B cell (primary cell): ENCODE results near the gene USP30. TPM values are rescaled to one million over a fixed set of nuclear protein-coding genes. Genes with fewer than 3 reads are reported as not detected.

Experiments
- ATAC-seq: fragments of 200-7000 bp; cut with Tn5 transposase; one replicate; pipeline ENCODE4 v1.10.0; 2021; ENCODE audit warnings: low read depth, mild to moderate bottlenecking, moderate number of reproducible peaks, moderate library complexity
- CTCF ChIA-PET: fragments of 350-600 bp; sonication (Branson Sonifier 250); formaldehyde crosslinking; loops from one replicate; lab custom pipeline; 2021; ENCODE audit warnings: antibody characterized with exemption, inconsistent platforms; lab: Charles Lee
- POLR2A ChIA-PET: fragments of 350-600 bp; sonication (Branson Sonifier 250); formaldehyde crosslinking; loops from one replicate; lab custom pipeline; 2021; ENCODE audit warnings: antibody characterized with exemption; lab: Charles Lee
- DNase-seq: peaks from one replicate; pipeline ENCODE4 v3.0.0; 2013
- H2AFZ ChIP-seq: 2 replicates; pipeline ENCODE4 v1.6.1; 2012; ENCODE audit warnings: mild to moderate bottlenecking, low read depth, low read length; ENCODE audit not compliant: insufficient read depth, poor library complexity, severe bottlenecking
- H3K27ac ChIP-seq, 2 donors: 1 replicate in 1 of 2; 2 replicates in 1 of 2; pipeline ENCODE4 v1.5.1; 2012 to 2013; ENCODE audit warnings: low read length in 2 of 2, mild to moderate bottlenecking in 2 of 2, moderate library complexity in 1 of 2
- H3K27me3 ChIP-seq, 4 experiments: fragments of 200-600 bp in 1 of 4; sonication (generic) in 1 of 4; replicated peaks in 1 of 4; 1 replicate in 2 of 4; 2 replicates in 2 of 4; pipeline versions ENCODE4 v1.6.1 to v1.7.0; 2013 to 2016; ENCODE audit warnings: low read length in 3 of 4, mild to moderate bottlenecking in 2 of 4, mixed read lengths in 1 of 4, moderate library complexity in 1 of 4; ENCODE audit not compliant: insufficient read depth in 4 of 4, control insufficient read depth in 3 of 4; ENCODE audit errors: control extremely low read depth in 1 of 4
- H3K36me3 ChIP-seq, 2 experiments: replicated peaks in 1 of 2; 1 replicate in 1 of 2; 2 replicates in 1 of 2; pipeline versions ENCODE4 v1.6.1 to v1.7.1; 2013; ENCODE audit warnings: low read length in 1 of 2; ENCODE audit not compliant: insufficient read depth in 2 of 2, control insufficient read depth in 1 of 2; ENCODE audit errors: control extremely low read depth in 1 of 2, extremely low read depth in 1 of 2
- H3K4me1 ChIP-seq, 2 donors: fragments of 200-600 bp in 1 of 2; sonication (generic) in 1 of 2; 1 replicate in 1 of 2; 2 replicates in 1 of 2; pipeline versions ENCODE4 v1.5.1 to v1.6.1; 2013 to 2017; ENCODE audit warnings: low read length in 2 of 2; ENCODE audit not compliant: control insufficient read depth in 2 of 2, insufficient read depth in 2 of 2
- H3K4me2 ChIP-seq: replicated peaks from 2 replicates; pipeline ENCODE3; 2012; ENCODE audit warnings: mild to moderate bottlenecking, low read depth, low read length; ENCODE audit not compliant: poor library complexity, severe bottlenecking
- H3K4me3 ChIP-seq, 5 experiments: fragments of 200-600 bp in 1 of 5; sonication (generic) in 1 of 5; 1 replicate in 3 of 5; 2 replicates in 2 of 5; pipeline versions ENCODE4 v1.5.1 to v1.7.0; 2011 to 2016; ENCODE audit warnings: low read length in 4 of 5, mild to moderate bottlenecking in 4 of 5, low read depth in 2 of 5, control low read depth in 1 of 5, moderate library complexity in 1 of 5; ENCODE audit not compliant: insufficient read depth in 1 of 5; ENCODE audit errors: control extremely low read depth in 1 of 5, extremely low read depth in 1 of 5
- H3K79me2 ChIP-seq: fragments of 200-600 bp; sonication (generic); one replicate; pipeline ENCODE4 v1.6.0; 2016; ENCODE audit warnings: low read length; ENCODE audit not compliant: control insufficient read depth, insufficient read depth
- H3K9ac ChIP-seq: fragments of 200-600 bp; sonication (generic); 2 replicates; pipeline ENCODE4 v1.6.1; 2017; ENCODE audit warnings: mild to moderate bottlenecking, low read length, moderate library complexity
- H3K9me3 ChIP-seq, 3 donors: one replicate each; pipeline versions ENCODE4 v1.6.1 to v1.7.1; 2013; ENCODE audit warnings: low read length in 2 of 3; ENCODE audit not compliant: control insufficient read depth in 2 of 3, insufficient read depth in 1 of 3; ENCODE audit errors: control extremely low read depth in 1 of 3
- H4K20me1 ChIP-seq: 2 replicates; pipeline ENCODE4 v1.6.0; 2012; ENCODE audit warnings: mild to moderate bottlenecking, low read length; ENCODE audit not compliant: insufficient read depth, control insufficient read depth, poor library complexity, severe bottlenecking
- H3K27ac Mint-ChIP-seq: one replicate; pipeline ENCODE4 v1.8.0; 2021; ENCODE audit warnings: mixed read lengths
- H3K27me3 Mint-ChIP-seq: one replicate; pipeline ENCODE4 v1.8.0; 2021; ENCODE audit warnings: mixed read lengths
- H3K4me1 Mint-ChIP-seq: one replicate; pipeline ENCODE4 v1.8.0; 2021; ENCODE audit warnings: mixed read lengths
- H3K4me3 Mint-ChIP-seq: one replicate; pipeline ENCODE4 v1.8.0; 2021; ENCODE audit warnings: mixed read lengths
- H3K9me3 Mint-ChIP-seq: one replicate; pipeline ENCODE4 v1.8.0; 2022; ENCODE audit warnings: mixed read lengths; ENCODE audit not compliant: insufficient read depth
- EZH2 ChIP-seq: IDR thresholded peaks from 2 replicates; pipeline ENCODE4 v1.6.1; 2012; ENCODE audit warnings: borderline replicate concordance, low read depth, mild to moderate bottlenecking, moderate library complexity, low read length; ENCODE audit not compliant: insufficient read depth, poor library complexity, severe bottlenecking
- WGBS: methylation state at CpG from one replicate; pipeline ENCODE4 v1.1.5; 2013; ENCODE audit warnings: missing lambda C conversion rate; ENCODE audit not compliant: insufficient coverage; 5-methylcytosine and 5-hydroxymethylcytosine counted together
- intact Hi-C: fragments of 100-400 bp; cut with micrococcal nuclease; formaldehyde crosslinking; loops from one replicate; pipeline ENCODE4 v1.10.0; 2022
- polyA plus RNA-seq: library from polyadenylated mRNA; depleted of rRNA; stranded (reverse); fragments of >200 nt; gene quantifications from 2 replicates; pipeline ENCODE4 v1.2.3, GENCODE V29; 2012
- total RNA-seq, 2 donors: library from RNA; stranded (reverse); fragments of 120-200 nt in 1 of 2; gene quantifications; 1 replicate in 1 of 2; 2 replicates in 1 of 2; pipeline versions ENCODE4 v1.2.3 to v1.2.4, GENCODE V29; 2013 to 2022
- TF ChIP-seq, protein P1 (sequence below): fragments of 200-600 bp; IDR thresholded peaks from one replicate; pipeline ENCODE4 v1.8.0; 2022; ENCODE audit warnings: antibody characterized with exemption, mild to moderate bottlenecking

Gene USP30
- total and polyA plus RNA-seq, 2 donors (not counting 1 experiment from before 2014, with no cell fraction given) = 7.2 to 32.5 TPM

GRCh38 chr12:109131154-109132050 is 79.0 kb downstream of the USP30 start:
- Histone ChIP-seq H3K9ac (no peak overlapping the region), H3K4me3 (no peak overlapping the region), H3K27ac (no peak overlapping the region), H3K4me2 (no peak overlapping the region), H4K20me1 (no peaks in the 10 kb centered on the region), H3K36me3 (no peaks in the 10 kb centered on the region), H3K9me3 (peaks cover 0 to 3% (median 0%) of the 10 kb centered on the region in 3 donors), H3K79me2 (no peaks in the 10 kb centered on the region), H3K4me1 (no peaks in the 10 kb centered on the region), H3K27me3 (no peaks in the 10 kb centered on the region), H2AFZ (no peak overlapping the region)
- H3K27ac Mint-ChIP-seq = no peak overlapping the region
- WGBS = 69% methylated on average over 21 of the region's 24 CpGs
- no peak overlapping the region for H3K4me3 Mint-ChIP-seq
- H3K9me3 Mint-ChIP-seq = no peaks in the 10 kb centered on the region
- ChIA-PET POLR2A (no interaction called here), CTCF (no interaction called here)
- peaks cover 16% of the 10 kb centered on the region for H3K27me3 Mint-ChIP-seq
- H3K4me1 Mint-ChIP-seq = no peaks in the 10 kb centered on the region
- intact Hi-C loops = no loop called here
- ATAC-seq = no peak
- DNase-seq = no peak
- TF ChIP-seq EZH2 = no peak
- TF ChIP-seq, protein P1, sequence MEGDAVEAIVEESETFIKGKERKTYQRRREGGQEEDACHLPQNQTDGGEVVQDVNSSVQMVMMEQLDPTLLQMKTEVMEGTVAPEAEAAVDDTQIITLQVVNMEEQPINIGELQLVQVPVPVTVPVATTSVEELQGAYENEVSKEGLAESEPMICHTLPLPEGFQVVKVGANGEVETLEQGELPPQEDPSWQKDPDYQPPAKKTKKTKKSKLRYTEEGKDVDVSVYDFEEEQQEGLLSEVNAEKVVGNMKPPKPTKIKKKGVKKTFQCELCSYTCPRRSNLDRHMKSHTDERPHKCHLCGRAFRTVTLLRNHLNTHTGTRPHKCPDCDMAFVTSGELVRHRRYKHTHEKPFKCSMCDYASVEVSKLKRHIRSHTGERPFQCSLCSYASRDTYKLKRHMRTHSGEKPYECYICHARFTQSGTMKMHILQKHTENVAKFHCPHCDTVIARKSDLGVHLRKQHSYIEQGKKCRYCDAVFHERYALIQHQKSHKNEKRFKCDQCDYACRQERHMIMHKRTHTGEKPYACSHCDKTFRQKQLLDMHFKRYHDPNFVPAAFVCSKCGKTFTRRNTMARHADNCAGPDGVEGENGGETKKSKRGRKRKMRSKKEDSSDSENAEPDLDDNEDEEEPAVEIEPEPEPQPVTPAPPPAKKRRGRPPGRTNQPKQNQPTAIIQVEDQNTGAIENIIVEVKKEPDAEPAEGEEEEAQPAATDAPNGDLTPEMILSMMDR = no peak
